ENCODE measurements around the gene PRKN. TPM values are rescaled to one million over a fixed set of nuclear protein-coding genes. Genes with fewer than 3 reads are reported as not detected.

PRKN gene
- total RNA-seq, 1 donor from 2014 or later = 1.3 TPM

GRCh38 chr6:162118706-162119105 lies 608.9 kb downstream of the PRKN start:
- Mint-ChIP-seq H3K36me3 (ENCODE audit: low read depth, unreplicated experiment) (no peaks in the 10 kb centered on the region), H3K27me3 (ENCODE audit: low read depth, unreplicated experiment) (no peaks in the 10 kb centered on the region), H3K4me3 (ENCODE audit: unreplicated experiment) (no peak overlapping the region), H3K27ac (ENCODE audit: unreplicated experiment) (no peak overlapping the region), H3K4me1 (ENCODE audit: low read depth, unreplicated experiment) (peaks cover 11% of the 10 kb centered on the region), H3K9me3 (ENCODE audit: unreplicated experiment) (no peaks in the 10 kb centered on the region)
- Histone ChIP-seq H3K9ac (ENCODE audit: low read length) (no peak overlapping the region), H3K9me3 (ENCODE audit: insufficient read depth, low read depth, low read length) (no peaks in the 10 kb centered on the region), H3K36me3 (ENCODE audit: insufficient read depth, low read length) (no peaks in the 10 kb centered on the region), H3K27ac (ENCODE audit: low read depth, low read length) (no peak overlapping the region), H3K27me3 (ENCODE audit: insufficient read depth, low read length) (no peaks in the 10 kb centered on the region), H2AFZ (ENCODE audit: low read depth, low read length) (no peak overlapping the region), H3K4me1 (ENCODE audit: insufficient read depth, low read length) (peaks cover 2% of the 10 kb centered on the region), H4K20me1 (ENCODE audit: insufficient read depth, low read length) (no peaks in the 10 kb centered on the region), H3K79me2 (ENCODE audit: insufficient read depth, low read length) (no peaks in the 10 kb centered on the region), H3K4me2 (ENCODE audit: low read length) (no peak overlapping the region), H3K4me3 (ENCODE audit: insufficient read depth, low read depth, low read length) (no peak overlapping the region)
- TF ChIP-seq EZH2 (IDR thresholded peaks at IDR 0.05; ENCODE audit: insufficient read depth, low read length) = no peak
- TF ChIP-seq, protein P1, sequence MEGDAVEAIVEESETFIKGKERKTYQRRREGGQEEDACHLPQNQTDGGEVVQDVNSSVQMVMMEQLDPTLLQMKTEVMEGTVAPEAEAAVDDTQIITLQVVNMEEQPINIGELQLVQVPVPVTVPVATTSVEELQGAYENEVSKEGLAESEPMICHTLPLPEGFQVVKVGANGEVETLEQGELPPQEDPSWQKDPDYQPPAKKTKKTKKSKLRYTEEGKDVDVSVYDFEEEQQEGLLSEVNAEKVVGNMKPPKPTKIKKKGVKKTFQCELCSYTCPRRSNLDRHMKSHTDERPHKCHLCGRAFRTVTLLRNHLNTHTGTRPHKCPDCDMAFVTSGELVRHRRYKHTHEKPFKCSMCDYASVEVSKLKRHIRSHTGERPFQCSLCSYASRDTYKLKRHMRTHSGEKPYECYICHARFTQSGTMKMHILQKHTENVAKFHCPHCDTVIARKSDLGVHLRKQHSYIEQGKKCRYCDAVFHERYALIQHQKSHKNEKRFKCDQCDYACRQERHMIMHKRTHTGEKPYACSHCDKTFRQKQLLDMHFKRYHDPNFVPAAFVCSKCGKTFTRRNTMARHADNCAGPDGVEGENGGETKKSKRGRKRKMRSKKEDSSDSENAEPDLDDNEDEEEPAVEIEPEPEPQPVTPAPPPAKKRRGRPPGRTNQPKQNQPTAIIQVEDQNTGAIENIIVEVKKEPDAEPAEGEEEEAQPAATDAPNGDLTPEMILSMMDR (IDR thresholded peaks at IDR 0.05; ENCODE audit: insufficient read depth, low read depth, low read length) = no peak
- FAIRE-seq = no peak
- DNase-seq (ENCODE audit: low read depth) = no peak

DNA sequence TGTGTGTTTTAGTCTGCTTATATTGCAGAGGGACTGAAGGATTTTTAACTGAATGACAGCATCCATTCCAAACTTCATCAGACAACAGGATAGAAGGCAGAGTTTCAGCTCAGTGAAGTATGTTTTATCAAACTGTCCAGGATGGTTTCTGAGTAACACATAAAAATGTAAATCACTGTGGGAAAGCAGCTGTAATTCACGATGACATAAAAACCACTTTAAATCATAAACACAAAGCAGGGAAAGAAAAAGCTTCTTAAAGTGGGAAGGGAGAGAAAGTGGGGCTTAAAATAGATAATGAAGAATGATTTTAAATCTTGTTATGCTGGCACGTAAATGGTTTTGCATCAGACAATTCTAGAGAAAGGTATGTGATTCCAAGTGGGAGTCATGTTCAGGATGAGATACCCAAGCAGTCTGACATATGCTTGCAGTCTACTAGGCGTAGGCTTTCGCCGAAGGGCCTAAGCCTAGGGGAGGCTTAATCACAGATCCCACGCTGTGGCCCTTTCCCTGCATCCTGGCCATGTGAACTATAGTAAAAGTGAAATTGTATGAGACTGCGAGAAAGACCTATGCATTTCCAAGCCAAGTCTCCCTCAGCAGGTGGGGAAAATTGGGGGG lies 610.6 kb downstream of the PRKN start:
- DNase-seq (ENCODE audit: low read depth) (peak; percentile 29), FAIRE-seq (no peak)
- no peak overlapping the region for H3K9ac ChIP-seq (ENCODE audit: low read length)
- Mint-ChIP-seq H3K27me3 (ENCODE audit: low read depth, unreplicated experiment) (no peaks in the 10 kb centered on the region), H3K36me3 (ENCODE audit: low read depth, unreplicated experiment) (no peaks in the 10 kb centered on the region), H3K4me1 (ENCODE audit: low read depth, unreplicated experiment) (peaks cover 11% of the 10 kb centered on the region), H3K27ac (ENCODE audit: unreplicated experiment) (no peak overlapping the region), H3K4me3 (ENCODE audit: unreplicated experiment) (no peak overlapping the region), H3K9me3 (ENCODE audit: unreplicated experiment) (no peaks in the 10 kb centered on the region)
- H3K4me2 ChIP-seq (ENCODE audit: low read length) = no peak overlapping the region
- no peaks in the 10 kb centered on the region for H4K20me1 ChIP-seq (ENCODE audit: insufficient read depth, low read length)
- H3K36me3 ChIP-seq (ENCODE audit: insufficient read depth, low read length) = no peaks in the 10 kb centered on the region
- H3K79me2 ChIP-seq (ENCODE audit: insufficient read depth, low read length) = no peaks in the 10 kb centered on the region
- no peak overlapping the region for H2AFZ ChIP-seq (ENCODE audit: low read depth, low read length)
- H3K27me3 ChIP-seq (ENCODE audit: insufficient read depth, low read length) = no peaks in the 10 kb centered on the region
- peaks cover 2% of the 10 kb centered on the region for H3K4me1 ChIP-seq (ENCODE audit: insufficient read depth, low read length)
- H3K27ac ChIP-seq (ENCODE audit: low read depth, low read length) = no peak overlapping the region
- TF ChIP-seq, protein P1 (IDR thresholded peaks at IDR 0.05; ENCODE audit: insufficient read depth, low read depth, low read length) = no peak
- no peak for TF ChIP-seq EZH2 (IDR thresholded peaks at IDR 0.05; ENCODE audit: insufficient read depth, low read length)
- H3K9me3 ChIP-seq (ENCODE audit: insufficient read depth, low read depth, low read length) = no peaks in the 10 kb centered on the region
- H3K4me3 ChIP-seq (ENCODE audit: insufficient read depth, low read depth, low read length) = no peak overlapping the region

DNA sequence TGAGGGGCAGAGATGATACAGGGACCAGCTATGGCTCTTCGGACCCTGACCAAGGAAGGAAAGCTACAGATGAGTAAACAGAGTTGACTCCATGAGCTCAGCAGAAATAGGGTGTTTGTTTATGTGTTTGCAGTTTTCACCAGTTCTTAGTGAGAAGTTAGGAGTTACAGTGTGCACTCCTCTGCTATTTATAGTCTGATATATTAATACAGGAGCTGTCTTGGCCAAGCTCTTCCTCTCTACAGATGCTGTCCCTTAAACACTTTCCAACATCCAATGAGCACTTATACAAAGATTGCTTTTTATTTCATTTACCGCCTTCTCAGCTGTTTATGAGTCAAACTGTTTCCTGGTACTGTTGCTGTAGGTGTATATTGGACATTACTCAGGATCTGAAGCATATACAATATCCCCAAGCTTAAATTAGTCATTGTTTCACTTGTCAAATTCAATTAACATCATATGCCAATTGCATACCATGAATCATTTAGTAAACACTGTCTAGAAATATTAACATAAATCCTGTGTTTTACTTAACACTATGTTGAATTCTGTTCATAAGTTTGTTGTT lies 618.0 kb downstream of the PRKN start:
- H3K27me3 ChIP-seq (ENCODE audit: insufficient read depth, low read length) = no peaks in the 10 kb centered on the region
- DNase-seq (ENCODE audit: low read depth) (peak; percentile 73), FAIRE-seq (no peak)
- H3K4me1 ChIP-seq (ENCODE audit: insufficient read depth, low read length) = peaks cover 5% of the 10 kb centered on the region
- Mint-ChIP-seq H3K36me3 (ENCODE audit: low read depth, unreplicated experiment) (no peaks in the 10 kb centered on the region), H3K4me3 (ENCODE audit: unreplicated experiment) (no peak overlapping the region), H3K4me1 (ENCODE audit: low read depth, unreplicated experiment) (peaks cover 2% of the 10 kb centered on the region), H3K9me3 (ENCODE audit: unreplicated experiment) (no peaks in the 10 kb centered on the region), H3K27me3 (ENCODE audit: low read depth, unreplicated experiment) (no peaks in the 10 kb centered on the region), H3K27ac (ENCODE audit: unreplicated experiment) (no peak overlapping the region)
- H3K9ac ChIP-seq (ENCODE audit: low read length) = peak overlapping the region; percentile 33
- no peaks in the 10 kb centered on the region for H3K36me3 ChIP-seq (ENCODE audit: insufficient read depth, low read length)
- H3K4me3 ChIP-seq (ENCODE audit: insufficient read depth, low read depth, low read length) = no peak overlapping the region
- no peaks in the 10 kb centered on the region for H4K20me1 ChIP-seq (ENCODE audit: insufficient read depth, low read length)
- TF ChIP-seq, protein P1 (IDR thresholded peaks at IDR 0.05; ENCODE audit: insufficient read depth, low read depth, low read length) = no peak
- no peak for TF ChIP-seq EZH2 (IDR thresholded peaks at IDR 0.05; ENCODE audit: insufficient read depth, low read length)
- no peaks in the 10 kb centered on the region for H3K79me2 ChIP-seq (ENCODE audit: insufficient read depth, low read length)
- no peak overlapping the region for H3K27ac ChIP-seq (ENCODE audit: low read depth, low read length)
- no peaks in the 10 kb centered on the region for H3K9me3 ChIP-seq (ENCODE audit: insufficient read depth, low read depth, low read length)
- no peak overlapping the region for H2AFZ ChIP-seq (ENCODE audit: low read depth, low read length)
- H3K4me2 ChIP-seq (ENCODE audit: low read length) = peak overlapping the region; percentile 2
